ENCODE results near the gene CTAG2.
A peak's percentile ranks its signal among the peaks of the same experiment; 100 is the strongest.
"Not testable (repeated sequence)": the region's sequence is repeated elsewhere in the genome, so short reads cannot be mapped to it uniquely, and the experiment has no call there.

CTAG2 gene

DNA sequence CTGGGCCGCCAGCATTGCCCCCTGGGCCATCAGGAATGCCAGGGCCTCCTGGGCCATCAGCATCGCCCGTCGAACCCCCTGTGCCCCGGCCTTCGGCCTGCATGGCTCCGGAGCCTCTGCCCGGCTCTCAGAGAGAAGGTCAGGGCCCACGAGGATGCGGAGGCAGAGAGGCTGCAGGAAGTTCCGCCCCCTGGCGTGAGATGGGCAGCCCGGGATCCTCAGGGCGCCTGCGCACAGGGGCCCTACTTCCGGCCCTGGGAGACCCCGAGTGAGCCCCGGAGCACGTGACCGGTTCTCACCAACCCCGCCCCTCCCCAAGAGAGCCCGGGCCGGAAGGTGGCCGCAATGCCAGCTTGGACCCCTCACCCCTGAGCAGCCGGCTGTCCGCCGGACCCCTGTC, at the start of gene CTAG2:
CTAG2 (minus strand) TSS at position 167 of the 400 bp plus-strand sequence; CDS start at position 103, 64 bp downstream.
- not testable (repeated sequence) for H3K9me3 ChIP-seq (ENCODE audit: control insufficient read depth, low read length); DNase-seq (ENCODE audit: low read depth); H3K4me3 ChIP-seq (ENCODE audit: low read length); H3K4me1 ChIP-seq (ENCODE audit: control insufficient read depth, insufficient read depth, low read length); H3K27me3 ChIP-seq (replicated peaks; ENCODE audit: control insufficient read depth, insufficient read depth, low read length); H3K9ac ChIP-seq (ENCODE audit: low read length); H3K36me3 ChIP-seq (ENCODE audit: control insufficient read depth, insufficient read depth, low read length, severe bottlenecking)

DNA sequence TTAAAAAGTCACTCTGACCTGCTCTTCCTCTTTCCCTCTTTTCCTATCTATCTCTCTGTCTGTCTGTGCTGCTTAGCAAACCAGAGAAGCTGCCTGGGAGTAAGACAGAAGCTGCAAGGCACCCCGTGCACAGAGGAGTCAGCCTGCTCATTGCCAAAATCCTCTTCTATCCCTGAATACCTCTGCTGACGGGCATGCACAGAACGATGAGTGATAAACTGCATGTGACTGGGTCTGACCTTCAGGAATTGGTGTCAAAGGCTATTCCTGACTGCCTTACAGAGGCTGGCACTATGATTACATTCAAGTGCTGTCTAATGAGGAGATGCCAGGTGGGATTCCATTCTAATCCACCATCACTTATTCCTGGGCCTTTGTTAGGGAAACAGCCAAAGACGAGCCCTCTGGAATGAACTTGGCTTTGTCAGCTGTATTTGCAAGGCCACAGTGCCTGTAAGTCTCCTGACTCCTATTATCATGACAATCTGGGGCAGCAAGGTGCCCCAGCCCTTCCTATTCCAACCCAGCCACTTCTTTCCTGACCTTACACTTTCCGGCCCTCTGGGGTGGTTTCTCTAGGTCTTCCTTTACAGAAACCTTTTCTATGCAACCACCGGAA, 45.4 kb upstream of the CTAG2 start:
- Histone ChIP-seq H3K36me3 (ENCODE audit: control insufficient read depth, insufficient read depth, low read length, severe bottlenecking) (no peaks in the 10 kb centered on the region), H3K27me3 (replicated peaks; ENCODE audit: control insufficient read depth, insufficient read depth, low read length) (no peaks in the 10 kb centered on the region), H3K4me3 (ENCODE audit: low read length) (no peak overlapping the region), H3K9me3 (ENCODE audit: control insufficient read depth, low read length) (no peaks in the 10 kb centered on the region), H3K4me1 (ENCODE audit: control insufficient read depth, insufficient read depth, low read length) (peaks cover 18% of the 10 kb centered on the region), H3K9ac (ENCODE audit: low read length) (no peak overlapping the region)
- no peak for DNase-seq (ENCODE audit: low read depth)

DNA sequence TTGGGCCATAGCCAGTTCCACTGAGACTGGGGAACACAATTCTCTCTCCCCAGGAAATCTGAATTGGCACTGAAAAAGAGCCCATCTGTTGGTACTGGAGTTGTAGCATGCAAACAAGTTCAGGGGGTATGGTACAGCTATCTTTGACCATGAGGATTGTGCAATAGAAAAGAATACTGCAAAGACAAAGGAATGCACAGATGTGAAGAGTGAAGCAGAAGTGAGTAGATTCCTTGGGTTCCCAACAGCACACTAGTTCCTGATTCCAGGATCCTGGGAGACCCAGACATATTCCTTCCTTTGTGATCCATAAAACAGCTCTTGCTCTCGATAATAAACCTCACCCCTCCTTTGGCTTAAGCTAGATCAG, 43.3 kb upstream of the CTAG2 start:
- H3K27me3 ChIP-seq (replicated peaks; ENCODE audit: control insufficient read depth, insufficient read depth, low read length), result no peaks in the 10 kb centered on the region
- peaks cover 3% of the 10 kb centered on the region for H3K9me3 ChIP-seq (ENCODE audit: control insufficient read depth, low read length)
- H3K4me3 ChIP-seq (ENCODE audit: low read length), result no peak overlapping the region
- DNase-seq (ENCODE audit: low read depth), result peak; percentile 29
- H3K9ac ChIP-seq (ENCODE audit: low read length), result no peak overlapping the region
- H3K4me1 ChIP-seq (ENCODE audit: control insufficient read depth, insufficient read depth, low read length), result peaks cover 18% of the 10 kb centered on the region
- H3K36me3 ChIP-seq (ENCODE audit: control insufficient read depth, insufficient read depth, low read length, severe bottlenecking), result no peaks in the 10 kb centered on the region

DNA sequence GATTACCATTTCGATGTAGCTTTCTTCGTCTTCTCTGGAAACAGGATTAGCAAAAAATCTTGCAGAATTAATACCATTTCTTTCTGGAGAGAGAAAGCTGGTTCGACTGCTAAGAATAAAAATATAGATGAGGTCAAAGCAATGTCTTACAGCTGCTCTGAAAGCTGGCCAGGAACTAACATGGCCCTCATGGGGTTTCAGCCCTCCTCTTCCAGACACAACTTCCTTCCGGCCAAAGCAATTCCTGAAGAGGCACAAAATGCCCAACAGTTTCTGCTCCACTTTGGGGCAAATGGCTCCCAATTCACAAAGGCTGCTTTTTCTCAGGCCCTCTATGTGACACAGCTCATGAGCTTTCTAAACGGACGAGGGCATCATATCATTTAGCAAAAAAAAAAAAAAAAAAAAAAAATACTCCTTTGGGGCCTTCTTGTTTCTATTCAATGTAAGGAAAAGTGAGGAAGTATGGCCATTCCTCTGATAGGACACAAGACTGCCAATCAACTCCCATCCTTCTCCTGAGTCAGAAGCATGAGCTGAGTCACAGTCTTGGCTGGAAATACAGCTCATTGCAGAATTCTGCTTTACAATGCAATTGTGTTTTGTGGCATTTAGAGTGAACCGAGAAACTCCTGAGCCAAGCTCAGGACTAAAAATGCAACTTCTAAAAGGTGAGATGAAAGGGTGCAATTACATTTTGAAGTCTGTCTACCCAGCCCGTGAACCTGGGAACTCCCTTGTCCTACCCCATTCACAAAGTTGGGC, 42.7 kb upstream of the CTAG2 start:
- H3K9ac ChIP-seq (ENCODE audit: low read length), result no peak overlapping the region
- H3K4me3 ChIP-seq (ENCODE audit: low read length), result peak overlapping the region; percentile 27
- H3K4me1 ChIP-seq (ENCODE audit: control insufficient read depth, insufficient read depth, low read length), result peaks cover 18% of the 10 kb centered on the region
- no peaks in the 10 kb centered on the region for H3K27me3 ChIP-seq (replicated peaks; ENCODE audit: control insufficient read depth, insufficient read depth, low read length)
- DNase-seq (ENCODE audit: low read depth), result peak; percentile 62
- H3K9me3 ChIP-seq (ENCODE audit: control insufficient read depth, low read length), result peaks cover 5% of the 10 kb centered on the region
- H3K36me3 ChIP-seq (ENCODE audit: control insufficient read depth, insufficient read depth, low read length, severe bottlenecking), result no peaks in the 10 kb centered on the region

DNA sequence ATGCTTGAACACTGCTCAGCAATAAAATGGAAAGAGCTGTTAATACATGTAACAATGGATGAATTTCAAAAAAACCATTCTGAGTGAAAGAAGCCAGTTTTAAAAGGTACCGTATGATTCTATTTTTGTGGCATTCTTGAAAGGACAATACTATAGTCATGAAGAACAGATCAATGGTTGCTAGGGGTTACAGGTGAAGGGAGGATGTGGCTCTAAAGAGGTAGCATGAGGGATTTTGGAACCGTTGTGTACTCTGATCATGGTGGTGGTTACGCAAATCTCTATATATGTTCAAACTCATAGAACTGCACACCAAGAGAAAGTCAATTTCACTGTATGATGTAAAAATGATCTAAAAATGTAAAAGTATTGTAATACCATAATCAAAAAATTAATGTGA, 40.0 kb upstream of the CTAG2 start:
- peaks cover 5% of the 10 kb centered on the region for H3K9me3 ChIP-seq (ENCODE audit: control insufficient read depth, low read length)
- no peak for DNase-seq (ENCODE audit: low read depth)
- H3K4me1 ChIP-seq (ENCODE audit: control insufficient read depth, insufficient read depth, low read length), result peaks cover 18% of the 10 kb centered on the region
- H3K27me3 ChIP-seq (replicated peaks; ENCODE audit: control insufficient read depth, insufficient read depth, low read length), result no peaks in the 10 kb centered on the region
- H3K9ac ChIP-seq (ENCODE audit: low read length), result no peak overlapping the region
- H3K36me3 ChIP-seq (ENCODE audit: control insufficient read depth, insufficient read depth, low read length, severe bottlenecking), result no peaks in the 10 kb centered on the region
- H3K4me3 ChIP-seq (ENCODE audit: low read length), result no peak overlapping the region

DNA sequence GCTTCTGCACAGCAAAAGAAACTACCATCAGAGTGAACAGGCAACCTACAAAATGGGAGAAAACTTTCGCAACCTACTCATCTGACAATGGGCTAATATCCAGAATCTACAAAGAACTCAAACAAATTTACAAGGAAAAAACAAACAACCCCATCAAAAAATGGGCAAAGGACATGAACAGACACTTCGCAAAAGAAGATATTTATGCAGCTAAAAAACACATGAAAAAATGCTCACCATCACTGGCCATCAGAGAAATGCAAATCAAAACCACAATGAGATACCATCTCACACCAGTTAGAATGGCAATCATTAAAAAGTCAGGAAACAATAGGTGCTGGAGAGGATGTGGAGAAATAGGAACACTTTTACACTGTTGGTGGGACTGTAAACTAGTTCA, 37.1 kb upstream of the CTAG2 start:
- not testable (repeated sequence) for H3K36me3 ChIP-seq (ENCODE audit: control insufficient read depth, insufficient read depth, low read length, severe bottlenecking); H3K9ac ChIP-seq (ENCODE audit: low read length); H3K4me3 ChIP-seq (ENCODE audit: low read length); H3K4me1 ChIP-seq (ENCODE audit: control insufficient read depth, insufficient read depth, low read length); H3K9me3 ChIP-seq (ENCODE audit: control insufficient read depth, low read length); H3K27me3 ChIP-seq (replicated peaks; ENCODE audit: control insufficient read depth, insufficient read depth, low read length); DNase-seq (ENCODE audit: low read depth)

DNA sequence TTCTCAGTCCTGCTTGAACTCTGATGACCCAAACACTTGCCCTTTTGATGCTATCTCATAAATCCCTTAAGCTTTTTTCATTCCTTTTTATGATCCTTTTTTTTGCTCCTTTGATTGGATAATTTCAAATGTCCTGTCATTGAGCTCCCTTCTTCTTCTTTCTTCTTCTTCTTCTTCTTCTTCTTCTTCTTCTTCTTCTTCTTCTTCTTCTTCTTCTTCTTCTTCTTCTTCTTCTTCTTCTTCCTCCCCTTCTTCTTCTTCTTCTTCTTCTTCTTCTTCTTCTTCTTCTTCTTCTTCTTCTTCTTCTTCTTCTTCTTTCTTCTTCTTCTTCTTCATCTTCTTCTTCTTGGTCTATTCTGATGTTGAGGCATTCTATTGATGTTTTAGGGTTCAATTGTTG, 18.7 kb upstream of the CTAG2 start:
- not testable (repeated sequence) for H3K36me3 ChIP-seq (ENCODE audit: control insufficient read depth, insufficient read depth, low read length, severe bottlenecking); H3K9ac ChIP-seq (ENCODE audit: low read length); H3K4me3 ChIP-seq (ENCODE audit: low read length); DNase-seq (ENCODE audit: low read depth); H3K27me3 ChIP-seq (replicated peaks; ENCODE audit: control insufficient read depth, insufficient read depth, low read length); H3K4me1 ChIP-seq (ENCODE audit: control insufficient read depth, insufficient read depth, low read length)
- H3K9me3 ChIP-seq (ENCODE audit: control insufficient read depth, low read length), result peaks cover 20% of the 10 kb centered on the region

DNA sequence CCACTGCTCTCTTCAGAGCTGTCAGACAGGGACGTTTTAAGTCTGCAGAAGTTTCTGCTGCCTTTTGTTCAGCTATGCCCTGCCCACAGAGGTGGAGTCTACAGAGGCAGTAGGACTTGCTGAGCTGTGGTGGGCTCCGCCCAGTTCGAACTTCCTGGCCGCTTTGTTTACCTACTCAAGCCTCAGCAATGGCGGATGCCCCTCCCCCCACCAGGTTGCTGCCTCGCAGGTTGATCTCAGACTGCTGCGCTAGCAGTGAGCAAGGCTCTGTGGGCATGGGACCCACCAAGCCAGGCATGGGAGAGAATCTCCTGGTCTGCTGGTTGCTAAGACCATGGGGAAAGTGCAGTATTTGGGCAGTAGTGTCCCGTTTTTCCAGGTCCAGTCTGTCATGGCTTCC, 17.5 kb upstream of the CTAG2 start:
- H3K27me3 ChIP-seq (replicated peaks; ENCODE audit: control insufficient read depth, insufficient read depth, low read length); DNase-seq (ENCODE audit: low read depth); H3K9ac ChIP-seq (ENCODE audit: low read length); H3K4me1 ChIP-seq (ENCODE audit: control insufficient read depth, insufficient read depth, low read length); H3K36me3 ChIP-seq (ENCODE audit: control insufficient read depth, insufficient read depth, low read length, severe bottlenecking); H3K4me3 ChIP-seq (ENCODE audit: low read length): not testable (repeated sequence)
- H3K9me3 ChIP-seq (ENCODE audit: control insufficient read depth, low read length), result peaks cover 20% of the 10 kb centered on the region

DNA sequence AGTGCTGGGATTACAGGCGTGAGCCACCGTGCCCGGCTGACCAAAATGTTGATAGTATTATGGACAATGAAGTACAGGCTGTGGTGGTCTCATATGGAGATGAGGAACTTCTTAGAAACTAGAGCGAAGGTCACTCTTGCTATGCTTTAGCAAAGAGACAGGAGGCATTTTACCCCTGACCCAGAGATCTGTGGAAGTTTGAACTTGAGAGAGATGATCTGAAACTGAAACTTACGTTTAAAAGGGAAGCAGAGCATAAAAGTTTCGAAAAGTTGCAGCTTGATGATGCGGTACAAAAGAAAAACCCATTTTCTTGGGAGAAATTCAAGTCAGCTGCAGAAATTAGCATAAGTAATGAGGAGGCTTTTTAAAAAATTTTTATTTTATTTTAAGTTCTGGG, 8.5 kb upstream of the CTAG2 start:
- Histone ChIP-seq H3K4me1 (ENCODE audit: control insufficient read depth, insufficient read depth, low read length) (no peaks in the 10 kb centered on the region), H3K36me3 (ENCODE audit: control insufficient read depth, insufficient read depth, low read length, severe bottlenecking) (no peaks in the 10 kb centered on the region), H3K9me3 (ENCODE audit: control insufficient read depth, low read length) (peaks cover 18% of the 10 kb centered on the region), H3K27me3 (replicated peaks; ENCODE audit: control insufficient read depth, insufficient read depth, low read length) (peaks cover 8% of the 10 kb centered on the region), H3K9ac (ENCODE audit: low read length) (no peak overlapping the region), H3K4me3 (ENCODE audit: low read length) (no peak overlapping the region)
- DNase-seq (ENCODE audit: low read depth), result no peak

DNA sequence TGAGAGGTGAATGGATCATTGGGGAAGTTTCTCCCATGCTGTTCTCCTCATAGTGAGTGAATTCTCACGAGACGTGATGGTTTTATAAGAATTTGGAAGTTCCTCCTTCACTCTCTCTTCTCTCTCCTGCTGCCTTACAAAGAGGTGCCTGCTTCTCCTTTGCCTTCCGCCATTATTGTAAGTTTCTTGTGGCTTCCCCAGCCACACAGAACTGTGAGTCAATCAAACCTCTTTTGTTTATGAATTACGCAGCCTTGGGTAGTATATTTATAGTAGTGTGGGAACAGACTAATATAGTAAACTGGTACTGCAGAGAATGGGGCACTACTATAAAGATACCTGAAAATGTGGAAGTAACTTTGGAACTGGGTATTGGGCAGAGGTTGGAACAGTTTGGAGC, 7.8 kb upstream of the CTAG2 start:
- DNase-seq (ENCODE audit: low read depth), result no peak

DNA sequence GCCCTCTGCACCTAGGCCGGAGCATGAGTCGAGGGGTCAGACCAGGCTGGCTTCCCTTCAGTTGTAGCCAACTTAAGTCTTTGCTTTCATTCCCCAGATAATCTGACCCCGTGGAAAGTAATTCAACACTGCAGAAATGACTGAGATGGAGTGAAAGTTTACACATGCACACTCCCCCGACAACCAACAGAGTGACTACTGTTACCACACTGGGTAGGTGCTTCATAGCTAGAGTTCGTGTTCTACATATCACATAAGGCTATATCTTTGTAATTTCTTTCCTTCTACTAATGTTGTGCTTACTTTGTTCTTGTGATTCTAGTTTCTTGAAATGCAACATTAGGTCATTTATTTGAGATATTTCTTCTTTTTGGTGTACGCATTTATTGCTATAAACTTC, 7.2 kb upstream of the CTAG2 start:
- H3K4me1 ChIP-seq (ENCODE audit: control insufficient read depth, insufficient read depth, low read length), result no peaks in the 10 kb centered on the region
- DNase-seq (ENCODE audit: low read depth), result no peak
- H3K27me3 ChIP-seq (replicated peaks; ENCODE audit: control insufficient read depth, insufficient read depth, low read length), result peaks cover 8% of the 10 kb centered on the region
- peaks cover 18% of the 10 kb centered on the region for H3K9me3 ChIP-seq (ENCODE audit: control insufficient read depth, low read length)
- no peak overlapping the region for H3K4me3 ChIP-seq (ENCODE audit: low read length)
- H3K36me3 ChIP-seq (ENCODE audit: control insufficient read depth, insufficient read depth, low read length, severe bottlenecking), result no peaks in the 10 kb centered on the region
- H3K9ac ChIP-seq (ENCODE audit: low read length), result no peak overlapping the region

More for the DNA sequence above, 7.8 kb upstream of the CTAG2 start:
- Histone ChIP-seq H3K27me3 (replicated peaks; ENCODE audit: control insufficient read depth, insufficient read depth, low read length) (peaks cover 8% of the 10 kb centered on the region), H3K9me3 (ENCODE audit: control insufficient read depth, low read length) (peaks cover 18% of the 10 kb centered on the region), H3K9ac (ENCODE audit: low read length) (no peak overlapping the region), H3K36me3 (ENCODE audit: control insufficient read depth, insufficient read depth, low read length, severe bottlenecking) (no peaks in the 10 kb centered on the region), H3K4me1 (ENCODE audit: control insufficient read depth, insufficient read depth, low read length) (no peaks in the 10 kb centered on the region), H3K4me3 (ENCODE audit: low read length) (no peak overlapping the region)

DNA sequence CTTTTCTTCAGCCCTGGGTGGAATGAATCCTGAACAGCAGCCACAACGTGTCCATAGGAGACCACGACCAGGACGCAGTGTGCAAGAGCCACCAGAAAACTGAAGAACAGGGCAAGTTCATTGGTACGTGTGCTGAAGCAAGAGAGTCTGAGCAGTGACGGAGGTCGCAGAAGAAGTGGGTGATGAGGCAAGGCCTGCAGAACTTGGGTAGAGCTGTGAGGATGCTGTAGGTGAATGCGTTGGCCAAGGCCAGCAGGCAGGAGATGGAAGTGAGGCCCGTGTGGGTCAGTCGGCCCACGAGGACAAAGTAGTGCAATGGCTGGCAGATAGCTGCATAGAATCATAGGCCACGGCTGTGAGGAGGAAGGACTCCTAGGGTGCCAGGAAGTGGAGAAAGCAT, 5.6 kb upstream of the CTAG2 start:
- H3K4me1 ChIP-seq (ENCODE audit: control insufficient read depth, insufficient read depth, low read length), result no peaks in the 10 kb centered on the region

More for the DNA sequence above, 5.6 kb upstream of the CTAG2 start:
- H3K27me3 ChIP-seq (replicated peaks; ENCODE audit: control insufficient read depth, insufficient read depth, low read length), result peaks cover 8% of the 10 kb centered on the region
- no peak overlapping the region for H3K9ac ChIP-seq (ENCODE audit: low read length)
- H3K9me3 ChIP-seq (ENCODE audit: control insufficient read depth, low read length), result peaks cover 12% of the 10 kb centered on the region
- DNase-seq (ENCODE audit: low read depth), result no peak
- H3K36me3 ChIP-seq (ENCODE audit: control insufficient read depth, insufficient read depth, low read length, severe bottlenecking), result no peaks in the 10 kb centered on the region
- H3K4me3 ChIP-seq (ENCODE audit: low read length), result no peak overlapping the region

Data from adipocyte (in vitro differentiated cells).